Neutrophil (primary cell): ENCODE data around the gene GPR161.
"Not testable (repeated sequence)": the region's sequence is repeated elsewhere in the genome, so short reads cannot be mapped to it uniquely, and the experiment has no call there.

Experiments used
- H3K27ac ChIP-seq: fragments of 200-600 bp; sonication (generic); 2 replicates; pipeline ENCODE4 v1.5.1; 2016; ENCODE audit warnings: mild to moderate bottlenecking, moderate library complexity
- H3K27me3 ChIP-seq: fragments of 200-600 bp; sonication (generic); 2 replicates; pipeline ENCODE4 v1.6.0; 2016; ENCODE audit warnings: mild to moderate bottlenecking
- H3K36me3 ChIP-seq: fragments of 200-600 bp; sonication (generic); 2 replicates; pipeline ENCODE4 v1.5.1; 2017
- H3K4me1 ChIP-seq, 2 experiments: fragments of 200-600 bp in 1 of 2; sonication (generic) in 1 of 2; 1 replicate in 1 of 2; 2 replicates in 1 of 2; pipeline versions ENCODE4 v1.5.1 to v1.6.1; 2013 to 2016; ENCODE audit warnings: low read depth in 1 of 2, low read length in 1 of 2, mild to moderate bottlenecking in 1 of 2, moderate library complexity in 1 of 2; ENCODE audit not compliant: control insufficient read depth in 1 of 2, insufficient read depth in 1 of 2
- H3K4me3 ChIP-seq, 2 experiments: fragments of 200-600 bp in 1 of 2; sonication (generic) in 1 of 2; 1 replicate in 1 of 2; 2 replicates in 1 of 2; pipeline ENCODE4 v1.5.1; 2013 to 2016; ENCODE audit warnings: low read depth in 1 of 2, low read length in 1 of 2, mild to moderate bottlenecking in 1 of 2, moderate library complexity in 1 of 2
- H3K9me3 ChIP-seq: fragments of 200-600 bp; sonication (generic); 2 replicates; pipeline ENCODE4 v1.5.1; 2016
- CTCF ChIP-seq: fragments of 200-600 bp; sonication (generic); IDR thresholded peaks from 2 replicates; pipeline ENCODE4 v1.5.1; 2016; ENCODE audit warnings: antibody characterized with exemption

The GPR161 gene

DNA sequence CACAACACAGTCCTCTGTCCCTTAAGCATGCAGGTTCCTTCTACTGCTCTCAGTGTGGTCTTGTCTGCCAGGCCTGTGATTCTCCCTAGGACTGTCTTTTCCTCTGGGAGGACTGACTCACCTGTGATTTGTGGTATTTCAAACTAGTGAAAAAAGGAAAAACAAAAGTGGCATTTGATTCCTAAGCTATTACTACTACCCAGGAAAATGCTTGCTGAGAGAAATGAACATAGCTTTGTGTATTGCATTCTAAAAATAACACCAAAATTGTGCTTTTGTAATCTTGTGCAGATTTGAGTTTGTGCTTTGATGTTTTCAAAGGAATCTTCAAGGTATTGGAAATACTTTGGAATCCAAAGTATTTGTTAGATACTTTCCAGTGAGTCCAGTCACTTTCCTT, 57.0 kb downstream of the GPR161 start:
- H3K36me3 ChIP-seq = peaks cover 41% of the 10 kb centered on the region
- peaks cover under 1 to 2% of the 10 kb centered on the region in 2 experiments for H3K4me1 ChIP-seq
- H3K27me3 ChIP-seq = no peaks in the 10 kb centered on the region
- H3K4me3 ChIP-seq = no peak overlapping the region
- no peak for TF ChIP-seq CTCF
- no peak overlapping the region for H3K27ac ChIP-seq
- H3K9me3 ChIP-seq = no peaks in the 10 kb centered on the region

DNA sequence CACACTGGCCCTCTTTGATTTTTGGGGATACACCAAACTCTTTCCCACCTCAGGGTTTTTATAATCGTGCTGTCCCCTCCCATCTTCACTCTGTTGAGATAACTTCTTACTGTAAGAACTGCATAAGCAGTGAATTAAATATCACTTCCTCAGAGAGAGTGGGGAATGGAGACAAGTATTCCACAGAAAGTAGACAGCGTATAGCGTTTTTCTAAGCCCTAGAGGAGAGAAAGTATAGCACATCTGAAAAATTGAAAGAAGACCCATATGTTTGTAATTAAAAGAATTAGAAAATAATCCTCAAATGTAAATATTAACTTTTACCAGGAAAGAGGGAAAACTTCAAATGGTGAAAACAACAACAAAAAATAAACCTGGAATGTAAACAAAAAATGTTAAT, 67.3 kb downstream of the GPR161 start:
- Histone ChIP-seq H3K4me1 (no peaks in the 10 kb centered on the region), H3K27ac (no peak overlapping the region), H3K36me3 (peaks cover 91% of the 10 kb centered on the region), H3K4me3 (no peak overlapping the region), H3K9me3 (no peaks in the 10 kb centered on the region), H3K27me3 (no peaks in the 10 kb centered on the region)
- no peak for TF ChIP-seq CTCF

- Histone ChIP-seq H3K9me3 (no peaks in the 10 kb centered on the region), H3K4me3 (no peak overlapping the region), H3K4me1 (no peaks in the 10 kb centered on the region), H3K36me3 (peaks cover 57% of the 10 kb centered on the region), H3K27me3 (no peaks in the 10 kb centered on the region), H3K27ac (no peak overlapping the region)
- TF ChIP-seq CTCF = no peak
Observed at GRCh38 chr1:168065506-168065905, 71.2 kb downstream of the GPR161 start.

GRCh38 chr1:168064216-168064615, 72.5 kb downstream of the GPR161 start:
- Histone ChIP-seq H3K4me1 (no peaks in the 10 kb centered on the region), H3K36me3 (peaks cover 50% of the 10 kb centered on the region), H3K4me3 (no peak overlapping the region), H3K27ac (no peak overlapping the region), H3K9me3 (no peaks in the 10 kb centered on the region), H3K27me3 (no peaks in the 10 kb centered on the region)
- TF ChIP-seq CTCF = no peak

DNA sequence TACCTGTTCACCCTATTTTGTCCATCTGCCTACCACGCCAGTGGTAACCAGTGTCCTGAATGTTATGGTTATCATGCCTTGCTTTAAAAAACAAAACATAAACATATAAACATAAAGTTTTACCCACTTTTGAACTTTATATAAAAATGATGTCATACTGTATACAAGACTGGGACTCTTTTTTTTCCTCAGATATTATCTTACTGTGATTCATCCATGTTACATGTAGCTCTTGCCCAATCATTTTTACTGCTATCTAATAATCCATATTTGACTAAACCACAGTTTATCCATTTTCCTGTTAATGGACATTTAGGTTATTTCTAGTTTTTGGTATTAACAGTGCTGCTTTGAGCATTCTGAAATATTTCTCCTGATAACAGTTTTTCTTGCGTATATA, 78.8 kb downstream of the GPR161 start:
- Histone ChIP-seq H3K4me3 (no peak overlapping the region), H3K9me3 (no peaks in the 10 kb centered on the region), H3K4me1 (peaks cover 0 to 3% of the 10 kb centered on the region in 2 experiments), H3K27me3 (no peaks in the 10 kb centered on the region), H3K27ac (no peak overlapping the region), H3K36me3 (peaks cover 13% of the 10 kb centered on the region)
- TF ChIP-seq CTCF = no peak

DNA sequence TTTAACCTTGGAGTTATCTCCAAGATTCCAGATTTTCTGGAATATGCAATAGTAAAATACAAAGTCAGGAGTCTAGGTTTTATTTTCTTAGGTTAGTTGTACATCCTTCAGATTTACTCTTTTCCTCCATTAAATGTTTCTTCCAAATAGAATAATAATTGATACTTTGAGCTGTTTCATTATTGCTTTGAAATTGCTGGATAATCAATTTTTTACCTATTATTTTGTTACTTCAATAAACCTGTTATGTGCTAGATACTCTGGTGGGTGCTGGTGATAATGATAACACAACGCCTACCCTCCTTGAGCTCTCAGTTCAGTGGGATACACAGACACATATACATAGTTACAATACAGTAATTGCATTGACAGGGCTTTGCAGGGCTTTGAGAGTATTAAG, 79.4 kb downstream of the GPR161 start:
- Histone ChIP-seq H3K9me3 (no peaks in the 10 kb centered on the region), H3K27ac (no peak overlapping the region), H3K27me3 (no peaks in the 10 kb centered on the region), H3K4me1 (peaks cover 0 to 3% of the 10 kb centered on the region in 2 experiments), H3K36me3 (peaks cover 18% of the 10 kb centered on the region), H3K4me3 (no peak overlapping the region)
- TF ChIP-seq CTCF = no peak

GRCh38 chr1:168056152-168056551, 80.6 kb downstream of the GPR161 start:
- not testable (repeated sequence) for H3K27ac ChIP-seq, H3K4me3 ChIP-seq, H3K9me3 ChIP-seq, H3K4me1 ChIP-seq, H3K27me3 ChIP-seq
- H3K36me3 ChIP-seq = peaks cover 20% of the 10 kb centered on the region
